HL-60 (cell line): ENCODE measurements around the gene EBI3.
A peak's percentile ranks its signal among the peaks of the same experiment; 100 is the strongest.

ENCODE experiments used
- GABPA ChIP-seq: IDR thresholded peaks from 2 replicates; pipeline ENCODE4 v1.6.1; 2012; ENCODE audit warnings: low read depth
- POLR2AphosphoS5 ChIP-seq: IDR thresholded peaks from 2 replicates; pipeline ENCODE4 v1.6.1; 2012; ENCODE audit warnings: low read depth
- REST ChIP-seq: IDR thresholded peaks from 2 replicates; pipeline ENCODE4 v1.6.1; 2012; ENCODE audit warnings: low read depth; ENCODE audit not compliant: insufficient replicate concordance
- TF ChIP-seq, protein P1 (sequence below): IDR thresholded peaks from one replicate; pipeline ENCODE4 v1.5.1; 2011; ENCODE audit warnings: low read length, control low read depth, inconsistent platforms; ENCODE audit not compliant: insufficient read depth

GRCh38 chr19:4206818-4207484 lies 22.4 kb upstream of the EBI3 start:
- TF ChIP-seq POLR2AphosphoS5: no peak
- TF ChIP-seq, protein P1, sequence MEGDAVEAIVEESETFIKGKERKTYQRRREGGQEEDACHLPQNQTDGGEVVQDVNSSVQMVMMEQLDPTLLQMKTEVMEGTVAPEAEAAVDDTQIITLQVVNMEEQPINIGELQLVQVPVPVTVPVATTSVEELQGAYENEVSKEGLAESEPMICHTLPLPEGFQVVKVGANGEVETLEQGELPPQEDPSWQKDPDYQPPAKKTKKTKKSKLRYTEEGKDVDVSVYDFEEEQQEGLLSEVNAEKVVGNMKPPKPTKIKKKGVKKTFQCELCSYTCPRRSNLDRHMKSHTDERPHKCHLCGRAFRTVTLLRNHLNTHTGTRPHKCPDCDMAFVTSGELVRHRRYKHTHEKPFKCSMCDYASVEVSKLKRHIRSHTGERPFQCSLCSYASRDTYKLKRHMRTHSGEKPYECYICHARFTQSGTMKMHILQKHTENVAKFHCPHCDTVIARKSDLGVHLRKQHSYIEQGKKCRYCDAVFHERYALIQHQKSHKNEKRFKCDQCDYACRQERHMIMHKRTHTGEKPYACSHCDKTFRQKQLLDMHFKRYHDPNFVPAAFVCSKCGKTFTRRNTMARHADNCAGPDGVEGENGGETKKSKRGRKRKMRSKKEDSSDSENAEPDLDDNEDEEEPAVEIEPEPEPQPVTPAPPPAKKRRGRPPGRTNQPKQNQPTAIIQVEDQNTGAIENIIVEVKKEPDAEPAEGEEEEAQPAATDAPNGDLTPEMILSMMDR: peak; percentile 10
- no peak for TF ChIP-seq GABPA
- no peak for TF ChIP-seq REST
